Brain microvascular endothelial cell (primary cell): ENCODE measurements around the gene UBE2Z.

Source experiments
- DNase-seq: peaks from one replicate; pipeline ENCODE4 v3.0.0-alpha.2; 2020
- H3K27ac ChIP-seq: fragments of 250-450 bp; sonication (Bioruptor Pico); 2 replicates; pipeline ENCODE4 v1.5.1; 2020; ENCODE audit warnings: mild to moderate bottlenecking, moderate library complexity
- H3K27me3 ChIP-seq: fragments of 250-450 bp; sonication (Bioruptor Pico); replicated peaks from 2 replicates; pipeline ENCODE4 v1.5.1; 2020; ENCODE audit warnings: mild to moderate bottlenecking
- H3K36me3 ChIP-seq: fragments of 250-450 bp; sonication (Bioruptor Pico); replicated peaks from 2 replicates; pipeline ENCODE4 v1.5.1; 2020; ENCODE audit warnings: mild to moderate bottlenecking
- H3K4me3 ChIP-seq: 2 replicates; pipeline ENCODE4 v1.5.1; 2011; ENCODE audit warnings: low read depth, mild to moderate bottlenecking, control low read depth, low read length, moderate library complexity
- in situ Hi-C: cut with HindIII; loops from 2 replicates; pipeline ENCODE4 v1.10.0; 2017; ENCODE audit warnings: low sequenced_read_pairs, low pct_ligation_motif_present
- TF ChIP-seq, protein P1 (sequence below): IDR thresholded peaks from 2 replicates; pipeline ENCODE4 v1.5.1; 2011; ENCODE audit warnings: low read depth, mild to moderate bottlenecking, moderate library complexity, low read length, control low read depth, inconsistent platforms; ENCODE audit errors: missing control alignments

UBE2Z gene

DNA sequence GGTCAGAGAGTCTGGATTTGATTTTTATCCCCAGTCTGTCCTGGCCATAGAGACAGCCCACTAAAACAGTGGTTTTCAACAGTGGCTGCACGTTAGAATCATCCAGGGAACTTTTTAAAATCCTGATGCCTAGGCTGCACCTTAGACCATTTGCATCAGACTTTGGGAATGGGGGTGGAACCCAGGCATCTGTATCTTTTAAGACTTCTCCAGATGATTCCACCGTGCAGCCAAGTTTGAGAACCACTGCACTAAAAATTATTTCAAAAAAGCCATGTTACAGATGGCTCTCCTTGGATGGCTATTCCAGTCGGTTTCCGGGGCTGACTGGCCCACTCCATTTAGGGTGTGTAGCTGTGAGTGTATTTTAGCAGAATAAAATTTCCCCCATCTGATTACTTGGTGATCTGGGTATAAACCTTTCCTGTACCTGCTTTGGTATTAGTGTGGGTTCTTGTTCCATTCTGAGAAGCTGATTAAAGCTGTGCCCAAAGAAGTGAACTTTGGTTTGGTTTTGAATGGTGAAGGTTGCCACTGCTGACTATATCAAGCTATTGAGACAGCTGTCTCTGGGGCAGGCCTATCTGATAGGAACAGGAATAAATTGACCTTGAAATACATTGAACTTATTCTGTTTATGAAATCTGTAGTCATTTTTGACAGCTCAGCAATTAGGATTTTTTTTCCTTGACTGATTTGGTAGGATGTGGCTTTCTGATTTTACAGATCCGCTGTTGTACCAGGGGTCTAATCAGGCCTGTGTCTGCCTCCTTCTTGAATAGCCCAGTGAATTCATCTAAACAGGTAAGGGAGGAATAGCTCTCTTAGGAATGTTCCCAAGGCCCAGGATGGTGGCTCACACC is 14.3 kb upstream of the UBE2Z start:
- no peak for DNase-seq
- TF ChIP-seq, protein P1, sequence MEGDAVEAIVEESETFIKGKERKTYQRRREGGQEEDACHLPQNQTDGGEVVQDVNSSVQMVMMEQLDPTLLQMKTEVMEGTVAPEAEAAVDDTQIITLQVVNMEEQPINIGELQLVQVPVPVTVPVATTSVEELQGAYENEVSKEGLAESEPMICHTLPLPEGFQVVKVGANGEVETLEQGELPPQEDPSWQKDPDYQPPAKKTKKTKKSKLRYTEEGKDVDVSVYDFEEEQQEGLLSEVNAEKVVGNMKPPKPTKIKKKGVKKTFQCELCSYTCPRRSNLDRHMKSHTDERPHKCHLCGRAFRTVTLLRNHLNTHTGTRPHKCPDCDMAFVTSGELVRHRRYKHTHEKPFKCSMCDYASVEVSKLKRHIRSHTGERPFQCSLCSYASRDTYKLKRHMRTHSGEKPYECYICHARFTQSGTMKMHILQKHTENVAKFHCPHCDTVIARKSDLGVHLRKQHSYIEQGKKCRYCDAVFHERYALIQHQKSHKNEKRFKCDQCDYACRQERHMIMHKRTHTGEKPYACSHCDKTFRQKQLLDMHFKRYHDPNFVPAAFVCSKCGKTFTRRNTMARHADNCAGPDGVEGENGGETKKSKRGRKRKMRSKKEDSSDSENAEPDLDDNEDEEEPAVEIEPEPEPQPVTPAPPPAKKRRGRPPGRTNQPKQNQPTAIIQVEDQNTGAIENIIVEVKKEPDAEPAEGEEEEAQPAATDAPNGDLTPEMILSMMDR: no peak
- in situ Hi-C loops: no loop called here
- no peak overlapping the region for H3K27ac ChIP-seq
- H3K36me3 ChIP-seq: peaks cover 14% of the 10 kb centered on the region
- no peaks in the 10 kb centered on the region for H3K27me3 ChIP-seq
- H3K4me3 ChIP-seq: peak overlapping the region; percentile 100

DNA sequence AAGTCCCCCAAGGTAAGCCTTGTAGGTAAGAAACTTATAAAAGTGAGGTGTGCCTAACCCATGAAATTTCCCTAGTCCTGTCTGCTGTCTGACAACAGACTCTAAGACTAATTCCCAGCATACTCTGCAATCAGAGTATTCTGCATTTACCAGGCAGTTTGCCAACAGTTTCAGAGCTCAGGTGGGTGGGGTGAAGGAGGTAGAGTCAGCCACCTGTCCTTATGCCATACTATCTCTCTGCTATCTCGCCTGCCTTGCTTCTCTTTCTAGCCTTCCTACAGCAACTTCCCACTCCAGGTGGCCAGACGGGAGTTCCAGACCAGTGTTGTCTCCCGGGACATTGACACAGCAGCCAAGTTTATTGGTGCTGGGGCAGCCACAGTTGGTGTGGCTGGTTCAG is 13.3 kb upstream of the UBE2Z start:
- Histone ChIP-seq H3K27me3 (no peaks in the 10 kb centered on the region), H3K36me3 (peaks cover 14% of the 10 kb centered on the region), H3K4me3 (no peak overlapping the region), H3K27ac (no peak overlapping the region)
- TF ChIP-seq, protein P1: no peak
- in situ Hi-C loops: no loop called here
- DNase-seq: no peak

DNA sequence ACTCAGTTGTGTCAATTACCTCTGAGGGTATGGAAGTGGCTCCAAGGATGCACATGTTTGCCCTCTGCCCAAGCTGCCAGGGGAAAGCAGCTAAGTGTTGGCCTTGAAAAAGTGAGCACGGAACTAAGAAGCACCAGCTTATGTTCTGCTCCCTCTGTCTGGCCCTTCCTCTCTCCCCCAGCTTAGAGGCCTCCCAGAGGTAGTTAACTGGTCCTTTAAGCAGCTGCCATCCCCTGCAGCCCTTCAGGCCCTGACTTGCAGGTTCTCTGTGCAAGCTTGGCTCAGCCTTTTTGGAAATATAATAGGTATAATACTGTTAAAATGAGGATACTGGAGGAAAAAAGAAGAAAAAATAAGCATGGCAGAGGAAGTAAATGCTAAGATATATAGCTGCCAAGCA is 7.0 kb upstream of the UBE2Z start:
- Histone ChIP-seq H3K27me3 (no peaks in the 10 kb centered on the region), H3K4me3 (no peak overlapping the region), H3K27ac (no peak overlapping the region), H3K36me3 (peaks cover 3% of the 10 kb centered on the region)
- DNase-seq: no peak
- TF ChIP-seq, protein P1: no peak
- in situ Hi-C loops: loop anchor here (25.0 kb wide), 1 partner anchor 136 kb away; no protein-coding TSS in a partner anchor

DNA sequence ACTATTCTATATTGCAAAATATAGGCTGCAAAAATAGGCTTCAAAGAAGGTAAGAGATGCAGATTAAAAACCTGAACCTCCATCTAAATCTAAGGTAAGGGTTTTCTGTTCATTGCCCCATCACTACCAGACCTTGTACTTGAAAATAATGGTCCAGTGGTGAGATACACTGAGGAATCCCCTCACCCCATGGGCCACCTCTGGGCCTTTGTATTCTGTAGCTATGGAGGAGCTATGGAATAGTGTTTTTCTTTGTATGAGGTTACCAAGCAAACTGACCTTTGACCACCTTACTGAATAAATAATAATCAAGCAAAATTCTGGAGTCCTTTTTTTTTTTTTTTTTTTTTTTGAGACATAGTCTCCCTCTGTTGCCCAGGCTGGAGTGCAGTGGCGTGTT is 4.8 kb upstream of the UBE2Z start:
- in situ Hi-C loops: loop anchor here (25.0 kb wide), 1 partner anchor 134 kb away; no protein-coding TSS in a partner anchor
- Histone ChIP-seq H3K36me3 (peaks cover 2% of the 10 kb centered on the region), H3K27ac (no peak overlapping the region), H3K4me3 (no peak overlapping the region), H3K27me3 (no peaks in the 10 kb centered on the region)
- TF ChIP-seq, protein P1: no peak
- DNase-seq: no peak

DNA sequence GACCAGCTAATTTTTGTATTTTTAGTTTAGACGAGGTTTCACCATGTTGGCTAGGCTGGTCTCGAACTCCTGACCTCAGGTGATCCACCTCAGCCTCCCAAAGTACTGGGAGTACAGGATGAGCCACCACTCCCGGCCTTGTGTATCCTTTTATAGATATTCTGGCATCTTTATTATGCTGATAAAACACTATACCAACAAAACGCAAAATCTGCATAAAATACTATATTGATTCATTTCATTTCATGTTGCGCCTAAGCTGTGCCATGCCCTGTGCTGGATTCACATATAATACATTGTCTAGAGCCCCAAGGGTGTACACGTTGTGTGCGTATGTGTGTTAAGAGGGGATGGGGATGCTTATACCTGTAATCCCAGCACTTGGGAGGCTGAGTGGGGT is 3.8 kb upstream of the UBE2Z start:
- Histone ChIP-seq H3K27ac (no peak overlapping the region), H3K27me3 (no peaks in the 10 kb centered on the region), H3K4me3 (no peak overlapping the region), H3K36me3 (no peaks in the 10 kb centered on the region)
- TF ChIP-seq, protein P1: no peak
- in situ Hi-C loops: loop anchor here (25.0 kb wide), 1 partner anchor 133 kb away; no protein-coding TSS in a partner anchor
- DNase-seq: no peak
